SU-DHL-6 (cell line): ENCODE results near the gene DNAAF5.

Experiments
- CTCF ChIP-seq: fragments of 200-600 bp; sonication (generic); IDR thresholded peaks from one replicate; pipeline ENCODE4 v1.5.1; 2017; ENCODE audit warnings: antibody characterized with exemption, mild to moderate bottlenecking, low read length, moderate library complexity; ENCODE audit not compliant: insufficient read depth, poor library complexity, severe bottlenecking
- EZH2phosphoT487 ChIP-seq: fragments of 200-600 bp; sonication (generic), shearing (Covaris generic); conservative IDR thresholded peaks from 2 replicates; pipeline ENCODE4 v1.6.1; 2018; ENCODE audit warnings: mild to moderate bottlenecking, antibody characterized with exemption, low read length, moderate library complexity, mixed read lengths

GRCh38 chr7:739983-740942, 13.8 kb downstream of the DNAAF5 start:
- TF ChIP-seq CTCF (no peak), EZH2phosphoT487 (no peak)
